WTC11 (cell line): Measurements from ENCODE around the gene RYR1. TPM values are rescaled to one million over a fixed set of nuclear protein-coding genes. Genes with fewer than 3 reads are reported as not detected.

Source experiments
- ATAC-seq: fragments of 200-7000 bp; cut with Tn5 transposase; 2 replicates; pipeline ENCODE4 v1.10.0; 2021; ENCODE audit warnings: mild to moderate bottlenecking, moderate library complexity
- CTCF ChIA-PET: fragments of 300-600 bp; sonication (Branson Sonifier 250); formaldehyde crosslinking; loops from one replicate; lab custom pipeline; 2021; ENCODE audit warnings: antibody characterized with exemption; lab: Charles Lee
- POLR2A ChIA-PET: fragments of 350-600 bp; sonication (Branson Sonifier 250); formaldehyde crosslinking; loops from one replicate; lab custom pipeline; 2021; ENCODE audit warnings: antibody characterized with exemption; lab: Charles Lee
- DNase-seq: peaks from one replicate; pipeline ENCODE4 v3.0.0; 2021; ENCODE audit warnings: low spot score
- H3K27ac Mint-ChIP-seq: 2 replicates; pipeline ENCODE4 v1.8.0; 2021; ENCODE audit warnings: mixed read lengths
- H3K27me3 Mint-ChIP-seq: 2 replicates; pipeline ENCODE4 v1.8.0; 2021; ENCODE audit warnings: low read depth, mild to moderate bottlenecking, moderate library complexity, mixed read lengths
- H3K36me3 Mint-ChIP-seq: 2 replicates; pipeline ENCODE4 v1.8.0; 2021; ENCODE audit warnings: mixed read lengths
- H3K4me1 Mint-ChIP-seq: 2 replicates; pipeline ENCODE4 v1.8.0; 2022; ENCODE audit warnings: mixed read lengths
- H3K4me3 Mint-ChIP-seq: 2 replicates; pipeline ENCODE4 v1.8.0; 2021; ENCODE audit warnings: mild to moderate bottlenecking, moderate library complexity, mixed read lengths
- H3K9me3 Mint-ChIP-seq: 2 replicates; pipeline ENCODE4 v1.8.0; 2021; ENCODE audit warnings: mixed read lengths
- CREB1 ChIP-seq: sonication (generic); formaldehyde crosslinking; IDR thresholded peaks from 2 replicates; pipeline ENCODE4 v1.8.0; 2023; ENCODE audit warnings: mild to moderate bottlenecking, missing genetic modification reagents
- ETV6 ChIP-seq: sonication (generic); formaldehyde crosslinking; IDR thresholded peaks from 2 replicates; pipeline ENCODE4 v1.8.1; 2022; ENCODE audit warnings: mild to moderate bottlenecking, missing genetic modification reagents
- FOXK1 ChIP-seq: sonication (generic); formaldehyde crosslinking; IDR thresholded peaks from 2 replicates; pipeline ENCODE4 v1.8.0; 2022; ENCODE audit warnings: mild to moderate bottlenecking, moderate library complexity, missing genetic modification reagents
- FOXP1 ChIP-seq: sonication (generic); formaldehyde crosslinking; IDR thresholded peaks from 2 replicates; pipeline ENCODE4 v1.8.0; 2022; ENCODE audit warnings: missing genetic modification reagents, mild to moderate bottlenecking, moderate library complexity, borderline replicate concordance
- HMGA2 ChIP-seq: fragments of 250-450 bp; sonication (Bioruptor Pico); IDR thresholded peaks from 2 replicates; pipeline ENCODE4 v1.4.0; 2021; ENCODE audit warnings: mild to moderate bottlenecking, moderate library complexity
- JAZF1 ChIP-seq: fragments of 250-450 bp; sonication (Bioruptor Pico); IDR thresholded peaks from 2 replicates; pipeline ENCODE4 v1.9.0; 2021; ENCODE audit warnings: moderate library complexity, mild to moderate bottlenecking, inconsistent platforms
- MYBL2 ChIP-seq: sonication (generic); formaldehyde crosslinking; IDR thresholded peaks from 2 replicates; pipeline ENCODE4 v1.8.1; 2023; ENCODE audit warnings: mild to moderate bottlenecking, moderate library complexity, missing genetic modification reagents
- NFYB ChIP-seq: sonication (generic); formaldehyde crosslinking; conservative IDR thresholded peaks from 2 replicates; pipeline ENCODE4 v1.8.0; 2022; ENCODE audit warnings: low read depth, missing genetic modification reagents
- NR1H2 ChIP-seq: sonication (generic); formaldehyde crosslinking; IDR thresholded peaks from 2 replicates; pipeline ENCODE4 v1.9.0; 2021; ENCODE audit warnings: mild to moderate bottlenecking, moderate library complexity, missing genetic modification reagents
- SMAD4 ChIP-seq: sonication (generic); formaldehyde crosslinking; IDR thresholded peaks from 2 replicates; pipeline ENCODE4 v1.8.0; 2022; ENCODE audit warnings: mild to moderate bottlenecking, missing genetic modification reagents
- TEAD4 ChIP-seq: sonication (generic); formaldehyde crosslinking; IDR thresholded peaks from 2 replicates; pipeline ENCODE4 v1.8.0; 2022; ENCODE audit warnings: mild to moderate bottlenecking, missing genetic modification reagents
- ZNF121 ChIP-seq: sonication (generic); formaldehyde crosslinking; IDR thresholded peaks from 2 replicates; pipeline ENCODE4 v1.8.0; 2023; ENCODE audit warnings: missing genetic modification reagents
- ZNF138 ChIP-seq: sonication (generic); formaldehyde crosslinking; conservative IDR thresholded peaks from 2 replicates; pipeline ENCODE4 v1.8.1; 2022; ENCODE audit warnings: mild to moderate bottlenecking, moderate library complexity, missing genetic modification reagents
- ZNF396 ChIP-seq: fragments of 250-450 bp; sonication (Bioruptor Pico); IDR thresholded peaks from 2 replicates; pipeline ENCODE4 v1.8.0; 2021; ENCODE audit warnings: mild to moderate bottlenecking, moderate library complexity, borderline replicate concordance
- ZNF671 ChIP-seq: fragments of 250-450 bp; sonication (Bioruptor Pico); IDR thresholded peaks from 2 replicates; pipeline ENCODE4 v1.8.0; 2021; ENCODE audit warnings: mild to moderate bottlenecking
- total RNA-seq: library from RNA; stranded (reverse); gene quantifications from 3 replicates; pipeline ENCODE4 v1.2.3, GENCODE V29; 2021
- TF ChIP-seq, protein P1 (sequence below): sonication (generic); formaldehyde crosslinking; conservative IDR thresholded peaks from 2 replicates; pipeline ENCODE4 v1.8.1; 2023; ENCODE audit warnings: mild to moderate bottlenecking, low read depth, missing genetic modification reagents, moderate library complexity

RYR1 gene
- total RNA-seq, 1 experiment from 2014 or later, result 24.2 TPM

DNA sequence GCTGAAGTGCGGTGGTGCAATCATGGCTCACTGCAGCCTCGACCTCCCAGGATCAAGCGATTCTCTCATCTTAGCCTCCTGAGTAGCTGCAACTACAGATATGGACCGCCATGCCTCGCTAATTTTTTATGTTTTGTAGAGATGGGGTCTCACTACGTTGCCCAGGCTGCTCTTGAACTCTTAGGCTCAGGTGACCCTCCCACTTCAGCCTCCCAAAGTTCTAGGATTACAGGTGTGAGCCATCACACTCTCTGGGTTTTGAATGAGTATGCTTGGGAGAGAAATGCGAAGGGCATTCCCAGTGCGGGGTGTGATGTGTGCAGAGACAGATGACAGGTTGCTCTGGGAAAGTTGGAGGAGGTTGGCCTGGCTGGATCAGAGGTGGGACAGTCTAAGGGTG lies 49.0 kb downstream of the RYR1 start:
- TF ChIP-seq FOXP1 (CRISPR knock-in tag) (no peak), ZNF121 (CRISPR knock-in tag) (peak; percentile 85; the same call in 1 of the 2 replicates)
- DNase-seq (no peak), ATAC-seq (no peak)
- H3K27ac Mint-ChIP-seq, result no peak overlapping the region
- ChIA-PET POLR2A (no interaction called here), CTCF (interaction anchor here (0.6 kb wide), 1 partner anchor 80 kb away, joined by 3 read pairs; the partner anchor contains the start of gene FAM98C)
- H3K27me3 Mint-ChIP-seq, result no peaks in the 10 kb centered on the region
- peaks cover 10% of the 10 kb centered on the region; the same call in 1 of the 2 replicates for H3K9me3 Mint-ChIP-seq
- no peak overlapping the region for H3K4me3 Mint-ChIP-seq
- peaks cover 33% of the 10 kb centered on the region for H3K36me3 Mint-ChIP-seq
- no peaks in the 10 kb centered on the region for H3K4me1 Mint-ChIP-seq

DNA sequence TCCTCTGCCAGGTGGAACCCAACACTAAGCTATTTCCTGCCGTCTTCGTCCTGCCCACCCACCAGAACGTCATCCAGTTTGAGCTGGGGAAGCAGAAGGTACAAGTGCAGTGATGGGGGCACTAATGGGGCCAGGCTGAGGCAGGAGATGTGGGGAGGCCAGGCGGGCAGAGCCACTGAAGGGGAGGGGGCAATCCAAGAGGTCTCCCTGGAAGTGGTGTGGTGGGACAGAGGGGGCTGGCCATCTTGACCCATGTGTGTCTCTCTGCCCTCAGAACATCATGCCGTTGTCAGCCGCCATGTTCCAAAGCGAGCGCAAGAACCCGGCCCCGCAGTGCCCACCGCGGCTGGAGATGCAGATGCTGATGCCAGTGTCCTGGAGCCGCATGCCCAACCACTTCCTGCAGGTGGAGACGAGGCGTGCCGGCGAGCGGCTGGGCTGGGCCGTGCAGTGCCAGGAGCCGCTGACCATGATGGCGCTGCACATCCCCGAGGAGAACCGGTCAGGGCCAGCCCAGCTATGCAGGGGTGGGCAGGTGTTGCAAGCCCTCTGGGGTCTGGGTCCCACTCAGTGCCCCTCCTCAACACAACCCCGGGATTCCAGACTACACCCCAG lies 49.6 kb downstream of the RYR1 start:
- Mint-ChIP-seq H3K9me3 (peaks cover 10% of the 10 kb centered on the region; the same call in 1 of the 2 replicates), H3K4me1 (no peaks in the 10 kb centered on the region), H3K36me3 (peaks cover 35% of the 10 kb centered on the region), H3K27me3 (no peaks in the 10 kb centered on the region), H3K4me3 (no peak overlapping the region), H3K27ac (no peak overlapping the region)
- CTCF ChIA-PET, result interaction anchor here (0.6 kb wide), 1 partner anchor 80 kb away, joined by 3 read pairs; the partner anchor contains the start of gene FAM98C
- DNase-seq, result no peak
- ATAC-seq, result no peak
- TF ChIP-seq TEAD4 (CRISPR knock-in tag) (no peak), ETV6 (no peak), CREB1 (CRISPR knock-in tag) (no peak), MYBL2 (CRISPR knock-in tag) (no peak), SMAD4 (CRISPR knock-in tag) (no peak), ZNF138 (CRISPR knock-in tag) (no peak), ZNF396 (CRISPR knock-in tag) (no peak), FOXK1 (CRISPR knock-in tag) (no peak)
- TF ChIP-seq, protein P1, sequence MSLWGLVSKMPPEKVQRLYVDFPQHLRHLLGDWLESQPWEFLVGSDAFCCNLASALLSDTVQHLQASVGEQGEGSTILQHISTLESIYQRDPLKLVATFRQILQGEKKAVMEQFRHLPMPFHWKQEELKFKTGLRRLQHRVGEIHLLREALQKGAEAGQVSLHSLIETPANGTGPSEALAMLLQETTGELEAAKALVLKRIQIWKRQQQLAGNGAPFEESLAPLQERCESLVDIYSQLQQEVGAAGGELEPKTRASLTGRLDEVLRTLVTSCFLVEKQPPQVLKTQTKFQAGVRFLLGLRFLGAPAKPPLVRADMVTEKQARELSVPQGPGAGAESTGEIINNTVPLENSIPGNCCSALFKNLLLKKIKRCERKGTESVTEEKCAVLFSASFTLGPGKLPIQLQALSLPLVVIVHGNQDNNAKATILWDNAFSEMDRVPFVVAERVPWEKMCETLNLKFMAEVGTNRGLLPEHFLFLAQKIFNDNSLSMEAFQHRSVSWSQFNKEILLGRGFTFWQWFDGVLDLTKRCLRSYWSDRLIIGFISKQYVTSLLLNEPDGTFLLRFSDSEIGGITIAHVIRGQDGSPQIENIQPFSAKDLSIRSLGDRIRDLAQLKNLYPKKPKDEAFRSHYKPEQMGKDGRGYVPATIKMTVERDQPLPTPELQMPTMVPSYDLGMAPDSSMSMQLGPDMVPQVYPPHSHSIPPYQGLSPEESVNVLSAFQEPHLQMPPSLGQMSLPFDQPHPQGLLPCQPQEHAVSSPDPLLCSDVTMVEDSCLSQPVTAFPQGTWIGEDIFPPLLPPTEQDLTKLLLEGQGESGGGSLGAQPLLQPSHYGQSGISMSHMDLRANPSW (CRISPR knock-in tag), result no peak
- POLR2A ChIA-PET, result no interaction called here

- CTCF ChIA-PET, result no interaction called here
- H3K36me3 Mint-ChIP-seq, result peaks cover 46% of the 10 kb centered on the region
Measured at GRCh38 chr19:38484747-38485146, 51.3 kb downstream of the RYR1 start.

GRCh38 chr19:38485541-38486285 lies 52.2 kb downstream of the RYR1 start:
- Mint-ChIP-seq H3K36me3 (peaks cover 50% of the 10 kb centered on the region), H3K27me3 (no peaks in the 10 kb centered on the region), H3K27ac (no peak overlapping the region)
- CTCF ChIA-PET, result no interaction called here
- TF ChIP-seq ZNF671 (CRISPR knock-in tag) (no peak), JAZF1 (no peak), HMGA2 (CRISPR knock-in tag) (no peak), NFYB (CRISPR knock-in tag) (no peak)
- TF ChIP-seq, all 79 proteins: peak for 0
- POLR2A ChIA-PET, result no interaction called here
- Mint-ChIP-seq H3K4me3 (no peak overlapping the region), H3K9me3 (peaks cover 14% of the 10 kb centered on the region; the same call in 1 of the 2 replicates), H3K4me1 (no peaks in the 10 kb centered on the region)
- ATAC-seq (no peak), DNase-seq (no peak)

More at GRCh38 chr19:38484747-38485146, 51.3 kb downstream of the RYR1 start:
- H3K4me1 Mint-ChIP-seq, result no peaks in the 10 kb centered on the region
- peaks cover 10% of the 10 kb centered on the region; the same call in 1 of the 2 replicates for H3K9me3 Mint-ChIP-seq
- DNase-seq, result no peak
- POLR2A ChIA-PET, result no interaction called here
- H3K4me3 Mint-ChIP-seq, result no peak overlapping the region
- no peak overlapping the region for H3K27ac Mint-ChIP-seq
- ATAC-seq, result no peak
- TF ChIP-seq NR1H2 (CRISPR knock-in tag) (no peak), ZNF121 (CRISPR knock-in tag) (peak; percentile 62; the same call in 1 of the 2 replicates)
- TF ChIP-seq, all 79 proteins: peak for 1
- no peaks in the 10 kb centered on the region for H3K27me3 Mint-ChIP-seq
